Measurements from ENCODE around the gene VN1R4. TPM values are rescaled to one million over a fixed set of nuclear protein-coding genes. Genes with fewer than 3 reads are reported as not detected.
"Not testable (repeated sequence)": the region's sequence is repeated elsewhere in the genome, so short reads cannot be mapped to it uniquely, and the experiment has no call there.

The VN1R4 gene
- total RNA-seq (not detected), polyA plus RNA-seq (not detected)

- not testable (repeated sequence) for H3K9me3 ChIP-seq (ENCODE audit: low read length)
- H3K27me3 Mint-ChIP-seq = peaks cover 16 to 39% of the 10 kb centered on the region in 2 donors
Measured at GRCh38 chr19:53267623-53268022, at the start of gene VN1R4. VN1R4 (minus strand) TSS chr19:53267723; CDS start chr19:53267665, 58 bp downstream.

GRCh38 chr19:53311897-53312296 is 44.4 kb upstream of the VN1R4 start:
- H3K4me3 ChIP-seq (ENCODE audit: low read length) = no peak overlapping the region
- no peaks in the 10 kb centered on the region for H3K4me1 ChIP-seq (ENCODE audit: insufficient read depth, low read length)
- H3K4me3 Mint-ChIP-seq = no peak overlapping the region
- H3K9me3 Mint-ChIP-seq = peaks cover 10 to 64% (median 31%) of the 10 kb centered on the region in 5 donors
- ChIA-PET CTCF (no interaction called here), POLR2A (no interaction called here)
- peak overlapping the region in 1 of 8 donors; percentile 73 for H3K27ac Mint-ChIP-seq
- H3K9me3 ChIP-seq (ENCODE audit: low read length) = peaks cover 7% of the 10 kb centered on the region
- H3K27me3 ChIP-seq (ENCODE audit: insufficient read depth, low read length, poor library complexity, severe bottlenecking) = no peaks in the 10 kb centered on the region
- H3K36me3 ChIP-seq (ENCODE audit: insufficient read depth, low read length) = no peaks in the 10 kb centered on the region
- peaks cover 0 to 6% (median 2%) of the 10 kb centered on the region in 3 donors for H3K36me3 Mint-ChIP-seq
- peaks cover 33 to 58% of the 10 kb centered on the region in 2 donors for H3K27me3 Mint-ChIP-seq
- H3K27ac ChIP-seq (ENCODE audit: low read depth, low read length) = no peak overlapping the region
- H3K4me1 Mint-ChIP-seq = peaks cover 0 to 3% (median 0%) of the 10 kb centered on the region in 3 donors
- DNase-seq = no peak

More at GRCh38 chr19:53267623-53268022, at the start of gene VN1R4:
- H3K27me3 ChIP-seq (ENCODE audit: insufficient read depth, low read length, poor library complexity, severe bottlenecking); H3K27ac ChIP-seq (ENCODE audit: low read depth, low read length); CTCF ChIA-PET; H3K4me1 ChIP-seq (ENCODE audit: insufficient read depth, low read length); H3K4me3 ChIP-seq (ENCODE audit: low read length); H3K4me3 Mint-ChIP-seq; H3K36me3 ChIP-seq (ENCODE audit: insufficient read depth, low read length); H3K4me1 Mint-ChIP-seq; H3K27ac Mint-ChIP-seq; DNase-seq; POLR2A ChIA-PET; H3K36me3 Mint-ChIP-seq: not testable (repeated sequence)
- H3K9me3 Mint-ChIP-seq = peaks cover 22 to 48% (median 37%) of the 10 kb centered on the region in 5 donors

GRCh38 chr19:53311044-53311443 is 43.5 kb upstream of the VN1R4 start:
- Mint-ChIP-seq H3K4me3 (no peak overlapping the region), H3K4me1 (peaks cover 0 to 3% (median 0%) of the 10 kb centered on the region in 3 donors)
- H3K4me1 ChIP-seq (ENCODE audit: insufficient read depth, low read length) = no peaks in the 10 kb centered on the region

GRCh38 chr19:53308339-53308811 is 40.9 kb upstream of the VN1R4 start:
- ChIA-PET CTCF (no interaction called here), POLR2A (no interaction called here)
- Mint-ChIP-seq H3K4me3 (no peak overlapping the region), H3K27me3 (peaks cover 39 to 63% of the 10 kb centered on the region in 2 donors), H3K27ac (no peak overlapping the region), H3K9me3 (peaks cover 12 to 73% (median 30%) of the 10 kb centered on the region in 5 donors), H3K4me1 (peaks cover 0 to 3% (median 0%) of the 10 kb centered on the region in 3 donors), H3K36me3 (peaks cover 0 to 6% (median 2%) of the 10 kb centered on the region in 3 donors)
- H3K4me1 ChIP-seq (ENCODE audit: insufficient read depth, low read length) = no peaks in the 10 kb centered on the region
- H3K9me3 ChIP-seq (ENCODE audit: low read length) = peaks cover 7% of the 10 kb centered on the region
- no peaks in the 10 kb centered on the region for H3K36me3 ChIP-seq (ENCODE audit: insufficient read depth, low read length)
- no peak overlapping the region for H3K27ac ChIP-seq (ENCODE audit: low read depth, low read length)
- no peak overlapping the region for H3K4me3 ChIP-seq (ENCODE audit: low read length)
- no peaks in the 10 kb centered on the region for H3K27me3 ChIP-seq (ENCODE audit: insufficient read depth, low read length, poor library complexity, severe bottlenecking)
- DNase-seq = no peak

More at GRCh38 chr19:53311044-53311443, 43.5 kb upstream of the VN1R4 start:
- Histone ChIP-seq H3K27me3 (ENCODE audit: insufficient read depth, low read length, poor library complexity, severe bottlenecking) (no peaks in the 10 kb centered on the region), H3K36me3 (ENCODE audit: insufficient read depth, low read length) (no peaks in the 10 kb centered on the region), H3K4me3 (ENCODE audit: low read length) (no peak overlapping the region), H3K9me3 (ENCODE audit: low read length) (peaks cover 7% of the 10 kb centered on the region), H3K27ac (ENCODE audit: low read depth, low read length) (no peak overlapping the region)
- CTCF ChIA-PET = no interaction called here
- H3K9me3 Mint-ChIP-seq = peaks cover 12 to 66% (median 33%) of the 10 kb centered on the region in 5 donors
- no peak overlapping the region for H3K27ac Mint-ChIP-seq
- POLR2A ChIA-PET = no interaction called here
- peaks cover 0 to 6% (median 2%) of the 10 kb centered on the region in 3 donors for H3K36me3 Mint-ChIP-seq
- H3K27me3 Mint-ChIP-seq = peaks cover 33 to 61% of the 10 kb centered on the region in 2 donors
- no peak for DNase-seq

- Mint-ChIP-seq H3K27me3 (peaks cover 21 to 25% of the 10 kb centered on the region in 2 donors), H3K9me3 (peaks cover 3 to 47% (median 11%) of the 10 kb centered on the region in 5 donors)
- POLR2A ChIA-PET; H3K27ac Mint-ChIP-seq; H3K27me3 ChIP-seq (ENCODE audit: insufficient read depth, low read length, poor library complexity, severe bottlenecking); H3K4me1 Mint-ChIP-seq; H3K27ac ChIP-seq (ENCODE audit: low read depth, low read length); DNase-seq; CTCF ChIA-PET; H3K36me3 Mint-ChIP-seq; H3K4me3 ChIP-seq (ENCODE audit: low read length); H3K4me3 Mint-ChIP-seq; H3K4me1 ChIP-seq (ENCODE audit: insufficient read depth, low read length); H3K36me3 ChIP-seq (ENCODE audit: insufficient read depth, low read length); H3K9me3 ChIP-seq (ENCODE audit: low read length): not testable (repeated sequence)
Measured at GRCh38 chr19:53301341-53301740, 33.8 kb upstream of the VN1R4 start.

- H3K9me3 ChIP-seq (ENCODE audit: low read length) = peaks cover 9% of the 10 kb centered on the region
- POLR2A ChIA-PET = no interaction called here
Measured at GRCh38 chr19:53294786-53295441, 27.4 kb upstream of the VN1R4 start.

GRCh38 chr19:53290758-53291549 is 23.4 kb upstream of the VN1R4 start:
- no peaks in the 10 kb centered on the region for H3K4me1 ChIP-seq (ENCODE audit: insufficient read depth, low read length)
- H3K36me3 Mint-ChIP-seq = peaks cover 0 to 11% (median 0%) of the 10 kb centered on the region in 3 donors
- CTCF ChIA-PET = no interaction called here
- no peak overlapping the region for H3K4me3 ChIP-seq (ENCODE audit: low read length)
- no peak overlapping the region for H3K27ac Mint-ChIP-seq
- no peak overlapping the region for H3K27ac ChIP-seq (ENCODE audit: low read depth, low read length)
- H3K4me3 Mint-ChIP-seq = no peak overlapping the region
- no peaks in the 10 kb centered on the region for H3K36me3 ChIP-seq (ENCODE audit: insufficient read depth, low read length)
- peaks cover 9% of the 10 kb centered on the region for H3K9me3 ChIP-seq (ENCODE audit: low read length)
- H3K27me3 Mint-ChIP-seq = peaks cover 0 to 4% of the 10 kb centered on the region in 2 donors
- POLR2A ChIA-PET = no interaction called here
- no peaks in the 10 kb centered on the region for H3K27me3 ChIP-seq (ENCODE audit: insufficient read depth, low read length, poor library complexity, severe bottlenecking)
- H3K4me1 Mint-ChIP-seq = no peaks in the 10 kb centered on the region
- peaks cover 34 to 68% (median 57%) of the 10 kb centered on the region in 5 donors for H3K9me3 Mint-ChIP-seq
- no peak for DNase-seq

More at GRCh38 chr19:53294786-53295441, 27.4 kb upstream of the VN1R4 start:
- H3K9me3 Mint-ChIP-seq = peaks cover 33 to 71% (median 50%) of the 10 kb centered on the region in 5 donors
- H3K27ac ChIP-seq (ENCODE audit: low read depth, low read length) = no peak overlapping the region
- no peaks in the 10 kb centered on the region for H3K27me3 ChIP-seq (ENCODE audit: insufficient read depth, low read length, poor library complexity, severe bottlenecking)
- H3K4me1 ChIP-seq (ENCODE audit: insufficient read depth, low read length) = no peaks in the 10 kb centered on the region
- no peak overlapping the region for H3K27ac Mint-ChIP-seq
- CTCF ChIA-PET = no interaction called here
- no peaks in the 10 kb centered on the region for H3K36me3 ChIP-seq (ENCODE audit: insufficient read depth, low read length)
- peaks cover 0 to 2% of the 10 kb centered on the region in 2 donors for H3K27me3 Mint-ChIP-seq
- no peaks in the 10 kb centered on the region for H3K4me1 Mint-ChIP-seq
- no peak overlapping the region for H3K4me3 Mint-ChIP-seq
- H3K4me3 ChIP-seq (ENCODE audit: low read length) = no peak overlapping the region
- DNase-seq = no peak
- H3K36me3 Mint-ChIP-seq = peaks cover 0 to 12% (median 3%) of the 10 kb centered on the region in 3 donors

- Mint-ChIP-seq H3K27me3 (peaks cover 7 to 9% of the 10 kb centered on the region in 2 donors), H3K36me3 (peaks cover 0 to 4% (median 0%) of the 10 kb centered on the region in 3 donors), H3K9me3 (peaks cover 9 to 29% (median 23%) of the 10 kb centered on the region in 5 donors), H3K4me1 (no peaks in the 10 kb centered on the region), H3K4me3 (no peak overlapping the region), H3K27ac (no peak overlapping the region)
- Histone ChIP-seq H3K27ac (ENCODE audit: low read depth, low read length) (no peak overlapping the region), H3K36me3 (ENCODE audit: insufficient read depth, low read length) (no peaks in the 10 kb centered on the region), H3K4me1 (ENCODE audit: insufficient read depth, low read length) (no peaks in the 10 kb centered on the region), H3K27me3 (ENCODE audit: insufficient read depth, low read length, poor library complexity, severe bottlenecking) (no peaks in the 10 kb centered on the region), H3K9me3 (ENCODE audit: low read length) (no peaks in the 10 kb centered on the region), H3K4me3 (ENCODE audit: low read length) (no peak overlapping the region)
- DNase-seq = no peak
- ChIA-PET POLR2A (no interaction called here), CTCF (no interaction called here)
Measured at GRCh38 chr19:53285087-53285486, 17.6 kb upstream of the VN1R4 start.

All from CD8-positive, alpha-beta memory T cell (primary cell).